Activated naive CD8-positive, alpha-beta T cell treated with anti-CD3 and anti-CD28 coated beads, Interleukin-2, amount 10 ng/mL, durations not matched to agents 7 days and 5 days (primary cell): ENCODE measurements around the gene ADARB1. TPM values are rescaled to one million over a fixed set of nuclear protein-coding genes. Genes with fewer than 3 reads are reported as not detected.

Experiments used
- ATAC-seq: fragments of 150-1000 bp; cut with Tn5 transposase; one replicate; pipeline ENCODE4 v1.10.0; 2021; ENCODE audit warnings: low read depth, moderate library complexity
- POLR2A ChIA-PET: fragments of 350-600 bp; sonication (Branson Sonifier 250); formaldehyde crosslinking; loops from one replicate; lab custom pipeline; 2021; ENCODE audit warnings: antibody characterized with exemption; lab: Charles Lee
- DNase-seq: peaks from one replicate; pipeline ENCODE4 v3.0.0; 2021
- H3K27ac Mint-ChIP-seq: one replicate; pipeline ENCODE4 v1.8.0; 2022; ENCODE audit warnings: mild to moderate bottlenecking, mixed read lengths
- H3K27me3 Mint-ChIP-seq: one replicate; pipeline ENCODE4 v1.8.0; 2022; ENCODE audit warnings: mild to moderate bottlenecking, moderate library complexity, mixed read lengths
- H3K36me3 Mint-ChIP-seq: one replicate; pipeline ENCODE4 v1.8.0; 2021; ENCODE audit warnings: mild to moderate bottlenecking, mixed read lengths
- H3K4me1 Mint-ChIP-seq: one replicate; pipeline ENCODE4 v1.8.0; 2021; ENCODE audit warnings: mixed read lengths
- H3K4me3 Mint-ChIP-seq: one replicate; pipeline ENCODE4 v1.8.0; 2022; ENCODE audit warnings: mild to moderate bottlenecking, moderate library complexity, mixed read lengths
- H3K9me3 Mint-ChIP-seq: one replicate; pipeline ENCODE4 v1.8.0; 2021; ENCODE audit warnings: mixed read lengths
- total RNA-seq, 2 experiments: library from RNA; stranded (reverse); gene quantifications; one replicate each; pipeline ENCODE4 v1.2.3, GENCODE V29; 2021

Gene ADARB1
- total RNA-seq, 2 experiments from 2014 or later = 48.3 to 48.4 TPM

DNA sequence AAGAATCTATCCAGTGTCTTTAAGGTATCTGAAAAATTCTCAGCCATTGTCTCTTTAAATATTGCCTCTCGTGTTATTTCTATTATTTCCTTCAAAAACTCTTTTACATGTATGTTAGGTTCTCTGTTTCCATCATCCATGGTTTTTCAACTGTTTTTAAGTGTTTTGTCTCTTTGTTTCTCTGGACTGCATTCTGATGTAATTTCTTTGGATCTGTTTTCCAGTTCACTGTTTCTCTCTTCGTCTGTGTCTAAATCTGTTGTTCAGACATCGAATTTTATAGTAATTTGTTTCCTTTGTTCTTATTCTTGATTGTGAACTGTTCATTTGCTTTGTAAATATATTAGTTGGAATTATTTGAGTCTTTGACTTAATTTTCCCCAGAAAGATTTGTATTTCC, 169.2 kb downstream of the ADARB1 start:
- no peaks in the 10 kb centered on the region for H3K4me1 Mint-ChIP-seq
- no peak overlapping the region for H3K27ac Mint-ChIP-seq
- H3K9me3 Mint-ChIP-seq = peaks cover 19% of the 10 kb centered on the region

GRCh38 chr21:45244799-45245340, 170.5 kb downstream of the ADARB1 start:
- H3K9me3 Mint-ChIP-seq = peaks cover 19% of the 10 kb centered on the region
- H3K4me3 Mint-ChIP-seq = no peak overlapping the region
- H3K27ac Mint-ChIP-seq = no peak overlapping the region
- ATAC-seq (no peak), DNase-seq (no peak)
- POLR2A ChIA-PET = no interaction called here
- H3K4me1 Mint-ChIP-seq = no peaks in the 10 kb centered on the region
- no peaks in the 10 kb centered on the region for H3K36me3 Mint-ChIP-seq
- peaks cover 42% of the 10 kb centered on the region for H3K27me3 Mint-ChIP-seq

More for the DNA sequence above, 169.2 kb downstream of the ADARB1 start:
- peaks cover 46% of the 10 kb centered on the region for H3K27me3 Mint-ChIP-seq
- no peak for DNase-seq
- H3K36me3 Mint-ChIP-seq = no peaks in the 10 kb centered on the region
- no peak overlapping the region for H3K4me3 Mint-ChIP-seq
- ATAC-seq = no peak
- POLR2A ChIA-PET = no interaction called here

DNA sequence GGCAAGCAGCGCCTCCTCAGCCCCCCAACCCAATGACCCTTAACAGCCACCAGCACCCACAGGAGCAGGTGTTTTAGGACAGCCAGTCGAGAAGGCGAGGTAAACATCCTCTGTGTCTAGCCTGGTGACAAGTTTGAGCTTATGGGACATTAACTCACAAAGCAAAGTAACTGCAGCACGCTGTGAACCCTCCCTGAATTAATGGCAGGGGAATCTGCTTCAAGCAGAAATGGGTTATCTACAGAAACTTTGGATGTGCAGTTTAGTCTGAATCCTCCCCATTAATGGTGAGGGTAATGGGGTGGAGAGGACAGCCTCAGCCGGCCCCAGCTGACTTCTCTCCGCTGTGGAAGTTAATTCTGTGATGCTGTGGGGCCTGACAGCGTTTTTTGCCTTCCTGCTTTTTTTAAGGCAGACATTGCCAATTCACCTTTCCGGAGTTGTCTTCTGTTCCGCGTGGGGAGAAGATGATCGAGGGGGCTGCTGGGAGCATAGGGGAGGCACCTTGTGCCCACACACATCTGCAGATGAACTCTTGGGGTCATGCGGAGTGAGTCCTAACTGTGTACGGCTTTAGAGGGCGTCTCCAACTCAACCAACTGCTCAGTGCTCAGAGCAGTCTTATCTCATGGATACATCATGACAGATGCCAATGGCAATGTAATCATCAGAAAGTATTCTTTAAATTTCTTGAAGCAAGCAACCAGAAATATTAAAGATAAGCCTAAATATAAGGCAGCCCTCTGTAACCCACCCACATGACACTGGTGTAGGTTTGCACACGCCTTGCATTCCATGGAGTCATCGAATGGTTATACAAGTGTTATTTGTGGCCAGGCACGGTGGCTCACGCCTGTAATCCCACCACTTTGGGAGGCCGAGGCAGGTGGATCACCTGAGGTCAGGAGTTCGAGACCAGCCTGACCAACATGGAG, 172.3 kb downstream of the ADARB1 start:
- no peak overlapping the region for H3K27ac Mint-ChIP-seq
- H3K36me3 Mint-ChIP-seq = no peaks in the 10 kb centered on the region
- H3K4me3 Mint-ChIP-seq = no peak overlapping the region
- POLR2A ChIA-PET = no interaction called here
- H3K27me3 Mint-ChIP-seq = peaks cover 40% of the 10 kb centered on the region
- peaks cover 13% of the 10 kb centered on the region for H3K9me3 Mint-ChIP-seq
- DNase-seq (no peak), ATAC-seq (no peak)
- H3K4me1 Mint-ChIP-seq = no peaks in the 10 kb centered on the region

GRCh38 chr21:45248301-45248892, 174.0 kb downstream of the ADARB1 start:
- Mint-ChIP-seq H3K9me3 (peaks cover 9% of the 10 kb centered on the region), H3K4me3 (no peak overlapping the region), H3K4me1 (no peaks in the 10 kb centered on the region), H3K36me3 (no peaks in the 10 kb centered on the region), H3K27ac (no peak overlapping the region), H3K27me3 (peaks cover 40% of the 10 kb centered on the region)
- POLR2A ChIA-PET = no interaction called here
- DNase-seq = no peak
- ATAC-seq = no peak

DNA sequence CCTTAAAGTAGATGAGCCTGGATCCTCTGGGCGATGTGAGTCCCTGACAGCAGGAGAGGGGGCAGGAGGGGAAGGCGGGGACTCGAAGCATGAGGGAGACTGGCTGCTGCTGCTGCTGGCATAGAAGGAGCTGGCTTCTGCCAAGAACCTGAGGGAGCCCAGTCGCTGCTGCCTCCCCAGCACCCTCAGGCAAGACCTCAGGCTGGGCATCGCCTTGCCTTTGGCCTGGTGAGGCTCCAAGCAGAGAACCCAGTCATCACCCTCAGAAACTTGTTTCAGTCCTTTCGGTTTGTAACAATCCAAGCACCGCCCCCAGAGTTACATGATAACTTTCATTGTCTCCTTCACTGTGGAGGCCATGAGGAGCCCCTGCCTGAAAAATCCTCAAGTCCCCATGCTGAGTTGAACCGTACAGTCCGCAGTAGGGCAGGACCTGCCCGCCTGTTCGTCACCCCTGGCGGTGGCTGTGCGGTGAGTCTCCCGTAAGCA, 174.6 kb downstream of the ADARB1 start:
- DNase-seq (no peak), ATAC-seq (no peak)
- H3K27me3 Mint-ChIP-seq = peaks cover 36% of the 10 kb centered on the region
- POLR2A ChIA-PET = no interaction called here
- no peaks in the 10 kb centered on the region for H3K4me1 Mint-ChIP-seq
- peaks cover 5% of the 10 kb centered on the region for H3K9me3 Mint-ChIP-seq
- no peaks in the 10 kb centered on the region for H3K36me3 Mint-ChIP-seq
- no peak overlapping the region for H3K27ac Mint-ChIP-seq
- no peak overlapping the region for H3K4me3 Mint-ChIP-seq

DNA sequence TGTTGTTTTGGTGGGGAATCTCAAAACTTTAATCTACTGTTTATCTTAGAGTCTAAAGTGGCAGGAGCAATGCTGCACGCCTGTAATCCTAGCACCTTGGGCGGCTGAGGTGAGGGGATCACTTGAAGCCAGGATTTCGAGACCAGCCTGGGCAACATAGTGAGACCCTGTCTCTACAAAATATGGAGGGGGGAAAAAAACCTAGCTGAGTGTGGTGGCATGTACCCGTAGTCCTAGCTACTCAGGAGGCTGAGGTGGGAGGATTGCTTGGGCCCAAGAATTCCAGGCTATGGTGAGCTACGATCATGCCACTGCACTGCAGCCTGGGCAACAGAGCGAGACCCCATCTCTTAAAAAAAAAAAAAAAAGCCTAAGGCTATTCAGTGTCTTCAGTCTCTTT, 175.2 kb downstream of the ADARB1 start:
- peaks cover under 1% of the 10 kb centered on the region for H3K4me1 Mint-ChIP-seq
- H3K4me3 Mint-ChIP-seq = no peak overlapping the region
- DNase-seq (no peak), ATAC-seq (no peak)
- H3K27ac Mint-ChIP-seq = no peak overlapping the region
- no peaks in the 10 kb centered on the region for H3K9me3 Mint-ChIP-seq
- POLR2A ChIA-PET = no interaction called here
- H3K27me3 Mint-ChIP-seq = peaks cover 35% of the 10 kb centered on the region
- H3K36me3 Mint-ChIP-seq = no peaks in the 10 kb centered on the region

DNA sequence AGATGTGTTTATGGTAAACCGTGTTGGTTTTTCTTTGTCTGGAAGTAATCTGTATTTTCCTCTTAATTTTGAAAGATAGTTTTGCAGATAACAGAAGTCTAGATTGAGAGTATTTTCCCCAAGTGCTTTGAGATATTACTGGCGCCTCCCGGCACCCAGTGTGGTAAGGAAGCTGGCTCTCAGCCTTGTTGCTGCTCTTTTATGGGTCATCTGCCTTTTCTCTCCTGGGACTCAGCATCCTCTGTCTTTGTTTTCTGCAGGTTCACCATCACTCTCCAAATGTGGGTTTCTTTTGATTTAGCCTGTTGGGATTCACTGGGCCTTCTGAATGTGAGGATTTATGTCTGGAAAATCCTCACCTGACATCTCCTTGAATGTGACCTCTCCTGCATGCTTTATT, 175.9 kb downstream of the ADARB1 start:
- Mint-ChIP-seq H3K27me3 (peaks cover 38% of the 10 kb centered on the region), H3K27ac (no peak overlapping the region), H3K4me3 (no peak overlapping the region), H3K9me3 (no peaks in the 10 kb centered on the region), H3K4me1 (peaks cover 3% of the 10 kb centered on the region), H3K36me3 (no peaks in the 10 kb centered on the region)
- ATAC-seq (no peak), DNase-seq (no peak)
- POLR2A ChIA-PET = no interaction called here

DNA sequence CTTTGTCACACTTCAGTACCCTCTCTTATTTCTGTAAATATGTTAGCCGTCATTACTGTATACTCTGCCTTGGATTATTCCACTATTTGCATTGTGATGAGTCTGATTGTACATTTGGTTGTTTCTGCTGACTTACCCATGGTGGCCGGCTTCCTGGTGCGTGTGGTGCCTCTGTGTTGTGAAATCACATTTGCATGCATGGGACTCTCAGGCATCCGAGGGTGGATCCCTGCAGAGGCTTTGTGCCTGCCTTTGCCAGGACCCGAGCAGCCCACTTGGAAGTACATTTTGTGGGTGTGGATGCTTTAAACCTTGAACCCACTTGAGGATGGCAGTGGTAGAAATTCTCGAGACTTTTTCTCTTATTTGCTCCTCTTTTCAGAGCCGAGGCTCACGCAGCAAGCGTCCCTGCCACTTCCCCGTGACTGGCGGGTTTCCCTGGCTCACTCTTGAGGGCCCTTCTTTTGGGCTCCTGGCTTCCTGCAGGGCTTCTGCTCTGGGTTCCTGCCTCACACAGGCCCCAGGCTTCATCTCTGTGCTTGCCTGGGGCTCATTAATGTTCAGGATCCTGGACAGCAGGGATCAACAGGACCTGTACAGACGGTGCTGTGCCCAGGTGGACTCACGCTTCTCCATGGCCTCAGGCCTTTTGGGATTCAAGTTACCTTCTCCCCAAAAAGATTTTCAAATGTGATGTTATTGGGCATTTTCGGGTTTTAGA, 176.7 kb downstream of the ADARB1 start:
- Mint-ChIP-seq H3K27ac (no peak overlapping the region), H3K4me1 (peaks cover 6% of the 10 kb centered on the region), H3K36me3 (no peaks in the 10 kb centered on the region), H3K27me3 (peaks cover 38% of the 10 kb centered on the region), H3K4me3 (no peak overlapping the region), H3K9me3 (no peaks in the 10 kb centered on the region)
- no peak for ATAC-seq
- POLR2A ChIA-PET = no interaction called here
- DNase-seq = no peak

DNA sequence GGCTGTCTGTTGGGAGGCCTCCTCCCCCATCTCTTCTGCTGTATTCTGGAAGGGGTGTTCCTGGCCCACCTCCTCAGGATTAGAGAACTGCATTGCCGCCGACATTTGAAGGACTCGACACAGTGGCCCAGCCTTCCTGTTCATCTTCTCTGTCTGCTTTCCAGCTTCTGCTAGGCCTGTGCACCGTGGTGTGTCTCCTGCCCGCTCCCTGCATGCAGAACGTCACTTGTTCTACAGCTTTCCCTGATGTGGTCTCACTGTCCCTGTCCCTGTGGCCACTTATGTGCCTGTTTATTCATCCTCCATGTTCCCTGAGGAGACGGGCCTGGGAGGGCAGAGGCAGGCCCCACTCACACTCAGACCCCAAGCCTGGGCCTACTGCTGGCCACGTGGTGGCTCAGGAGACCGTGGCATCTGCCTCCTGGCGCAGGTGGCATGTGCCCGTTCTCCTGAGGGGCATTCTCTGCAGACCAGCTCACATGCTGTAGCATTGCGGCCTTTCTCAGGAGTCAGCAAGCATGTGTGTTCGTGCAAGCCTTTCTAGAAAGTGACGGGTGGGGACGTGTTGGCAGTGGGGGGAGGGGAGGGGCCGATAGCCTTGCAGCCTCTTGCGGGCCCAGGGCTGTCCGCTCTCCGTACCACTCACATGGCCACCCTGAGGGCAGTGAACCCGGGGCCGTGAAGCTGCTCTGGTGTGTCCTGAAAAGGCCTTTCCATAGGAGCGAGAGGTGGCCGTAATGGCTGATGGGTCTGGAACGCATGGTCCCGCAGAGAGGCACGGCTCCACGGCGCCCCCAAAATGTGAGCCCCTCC, 177.5 kb downstream of the ADARB1 start:
- peaks cover 7% of the 10 kb centered on the region for H3K4me1 Mint-ChIP-seq
- peaks cover 38% of the 10 kb centered on the region for H3K27me3 Mint-ChIP-seq
- no peaks in the 10 kb centered on the region for H3K9me3 Mint-ChIP-seq
- ATAC-seq = no peak
- no peak overlapping the region for H3K4me3 Mint-ChIP-seq
- H3K36me3 Mint-ChIP-seq = no peaks in the 10 kb centered on the region
- POLR2A ChIA-PET = no interaction called here
- DNase-seq = no peak
- no peak overlapping the region for H3K27ac Mint-ChIP-seq

DNA sequence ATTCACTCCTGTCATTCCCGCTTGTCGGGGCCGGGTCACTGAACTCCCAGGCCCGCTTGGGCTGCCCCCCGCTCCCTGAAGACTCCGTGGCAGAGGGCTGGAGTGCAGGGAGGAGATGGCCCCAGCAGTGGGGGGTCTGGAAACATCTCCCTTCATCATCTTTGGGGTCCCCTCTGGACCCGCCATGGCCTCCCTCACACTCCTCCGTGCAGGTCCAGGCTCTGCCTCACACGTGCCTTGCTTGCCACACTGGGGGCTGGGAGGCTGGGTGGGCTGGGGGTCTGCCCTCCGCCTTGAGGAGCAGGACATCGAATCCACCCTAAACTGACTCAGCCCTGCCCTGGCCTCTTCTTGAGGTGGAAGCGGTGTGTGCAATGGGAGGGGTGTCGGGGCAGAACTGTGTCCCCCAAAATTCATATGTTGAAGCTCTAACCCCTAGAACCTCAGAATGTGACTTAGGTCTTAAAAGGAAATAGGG, 178.1 kb downstream of the ADARB1 start:
- POLR2A ChIA-PET = no interaction called here

GRCh38 chr21:45253180-45253579, 178.8 kb downstream of the ADARB1 start:
- Mint-ChIP-seq H3K27me3 (peaks cover 32% of the 10 kb centered on the region), H3K9me3 (no peaks in the 10 kb centered on the region), H3K4me1 (peaks cover 13% of the 10 kb centered on the region), H3K27ac (no peak overlapping the region), H3K4me3 (no peak overlapping the region), H3K36me3 (no peaks in the 10 kb centered on the region)
- ATAC-seq = no peak
- POLR2A ChIA-PET = no interaction called here
- no peak for DNase-seq

More for the DNA sequence above, 178.1 kb downstream of the ADARB1 start:
- Mint-ChIP-seq H3K9me3 (no peaks in the 10 kb centered on the region), H3K27me3 (peaks cover 38% of the 10 kb centered on the region), H3K4me1 (peaks cover 13% of the 10 kb centered on the region), H3K4me3 (no peak overlapping the region), H3K36me3 (no peaks in the 10 kb centered on the region), H3K27ac (no peak overlapping the region)
- ATAC-seq (no peak), DNase-seq (no peak)

GRCh38 chr21:45253633-45254459, 179.5 kb downstream of the ADARB1 start:
- Mint-ChIP-seq H3K9me3 (no peaks in the 10 kb centered on the region), H3K27ac (peak overlapping the region; percentile 18), H3K4me1 (peaks cover 13% of the 10 kb centered on the region), H3K36me3 (no peaks in the 10 kb centered on the region), H3K27me3 (peaks cover 30% of the 10 kb centered on the region), H3K4me3 (no peak overlapping the region)
- no peak for ATAC-seq
- no peak for DNase-seq
- POLR2A ChIA-PET = no interaction called here
